Stimulated activated CD4-positive, alpha-beta T cell treated with anti-CD3 and anti-CD28 coated beads, Interleukin-1b, Interleukin-23, amount 100 ng/mL, for 1 hour (primary cell): ENCODE data around the gene PCED1B.
A peak's percentile ranks its signal among the peaks of the same experiment; 100 is the strongest.
"Not testable (repeated sequence)": the region's sequence is repeated elsewhere in the genome, so short reads cannot be mapped to it uniquely, and the experiment has no call there.

Experiments used
- DNase-seq, 2 donors: peaks; one replicate each; pipeline ENCODE4 v3.0.0-alpha.2; 2020; ENCODE audit warnings: low read depth in 2 of 2

PCED1B gene

GRCh38 chr12:47272412-47273190 is 193.2 kb downstream of the PCED1B start:
- DNase-seq = no peak

GRCh38 chr12:47273191-47273626 is 193.8 kb downstream of the PCED1B start:
- no peak for DNase-seq

- DNase-seq = no peak
Observed at GRCh38 chr12:47274760-47275159, 195.3 kb downstream of the PCED1B start.

DNA sequence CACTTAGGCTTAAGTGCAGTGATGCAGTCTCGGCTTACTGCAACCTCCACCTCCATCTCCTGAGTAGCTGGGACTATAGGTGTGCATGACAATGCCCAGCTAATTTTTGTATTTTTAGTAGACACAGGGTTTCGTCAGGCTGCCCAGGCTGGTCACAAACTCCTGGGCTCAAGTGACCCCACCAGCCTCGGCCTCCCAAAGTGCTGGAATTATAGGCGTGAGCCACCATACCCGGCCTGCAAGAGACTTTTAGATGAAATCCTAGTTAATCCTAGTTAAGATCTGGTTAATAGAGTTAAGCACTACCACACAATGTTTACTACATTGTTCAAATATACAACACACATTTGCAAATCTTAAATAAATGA is 196.8 kb downstream of the PCED1B start:
- DNase-seq = no peak

GRCh38 chr12:47276621-47277309 is 197.3 kb downstream of the PCED1B start:
- peak in 1 of 2 donors; percentile 22 for DNase-seq

DNA sequence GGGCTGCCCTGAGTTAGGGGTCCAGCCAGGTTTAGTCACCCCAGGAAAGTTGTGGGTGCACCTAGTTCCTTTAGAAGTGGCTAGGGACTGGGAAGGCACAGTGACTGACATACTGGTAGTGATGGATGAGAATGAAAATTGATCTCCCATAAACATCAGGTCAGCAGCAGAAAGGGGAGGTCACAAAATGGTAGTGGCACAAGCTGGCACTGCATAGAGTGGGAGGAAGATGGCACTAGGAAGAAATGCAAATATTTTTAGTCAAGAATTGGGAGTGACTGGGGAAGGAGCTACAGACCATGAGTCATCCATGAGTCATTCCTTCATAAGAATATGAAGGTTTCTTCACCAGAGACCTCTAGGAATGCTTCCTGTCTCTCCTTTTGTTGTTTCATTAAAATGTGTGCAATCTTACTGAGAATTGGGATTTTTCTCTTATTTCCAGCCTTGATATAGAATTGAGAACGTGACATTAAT is 198.6 kb downstream of the PCED1B start:
- no peak for DNase-seq

DNA sequence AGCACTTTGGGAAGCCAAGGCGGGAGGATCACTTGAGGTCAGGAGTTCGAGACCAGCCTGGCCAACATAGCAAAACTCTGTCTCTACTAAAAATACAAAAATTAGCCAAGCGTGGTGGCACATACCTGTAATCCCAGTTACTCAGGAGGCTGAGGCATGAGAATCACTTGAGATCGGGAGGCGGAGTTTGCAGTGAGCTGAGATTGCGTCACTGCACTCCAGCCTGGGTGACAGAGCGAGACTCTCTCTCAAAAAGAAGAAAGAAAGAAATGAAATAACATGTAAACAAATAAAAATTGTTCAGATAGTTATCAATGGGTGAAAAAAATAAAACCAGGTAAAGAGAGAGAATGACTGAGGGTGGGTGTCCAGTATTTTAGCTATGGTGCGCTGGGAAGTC is 200.3 kb downstream of the PCED1B start:
- DNase-seq = not testable (repeated sequence)

DNA sequence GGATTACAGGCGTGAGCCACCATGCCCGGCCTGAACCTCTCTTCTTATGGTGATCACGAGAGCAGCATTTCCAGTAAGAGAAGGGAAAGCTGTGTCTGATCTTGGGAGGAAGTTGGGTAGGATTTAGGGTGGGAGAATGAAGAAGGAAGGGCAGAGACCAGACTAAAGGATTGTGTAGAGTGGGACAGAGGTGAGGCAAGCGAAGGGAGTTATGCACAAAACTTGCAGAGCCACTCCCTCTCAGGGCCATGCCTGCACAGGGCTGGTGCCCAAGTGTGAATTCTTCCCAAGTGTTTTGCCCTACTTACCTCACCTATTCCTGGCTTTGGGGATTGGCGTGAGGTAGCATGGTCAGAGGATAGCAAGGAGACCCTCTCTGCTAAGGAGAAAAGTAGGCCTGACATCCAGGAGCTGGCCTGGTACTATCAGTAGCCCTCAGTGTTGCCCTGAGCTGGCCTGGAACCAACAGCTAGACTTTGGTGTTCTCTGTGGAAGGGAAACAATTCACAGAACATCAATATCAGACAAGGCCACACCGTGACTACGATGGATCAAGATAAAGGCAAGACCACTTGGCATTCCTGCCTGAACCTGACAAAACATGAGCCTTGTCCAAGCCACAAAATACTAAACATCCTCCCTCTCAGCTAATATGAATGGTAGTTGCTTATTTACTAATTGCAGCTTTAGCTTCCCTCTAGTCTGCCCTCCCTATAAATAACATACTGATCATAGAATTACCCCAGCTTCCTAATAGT is 201.3 kb downstream of the PCED1B start:
- no peak for DNase-seq

- DNase-seq = no peak
Observed at GRCh38 chr12:47281667-47282171, 202.3 kb downstream of the PCED1B start.

DNA sequence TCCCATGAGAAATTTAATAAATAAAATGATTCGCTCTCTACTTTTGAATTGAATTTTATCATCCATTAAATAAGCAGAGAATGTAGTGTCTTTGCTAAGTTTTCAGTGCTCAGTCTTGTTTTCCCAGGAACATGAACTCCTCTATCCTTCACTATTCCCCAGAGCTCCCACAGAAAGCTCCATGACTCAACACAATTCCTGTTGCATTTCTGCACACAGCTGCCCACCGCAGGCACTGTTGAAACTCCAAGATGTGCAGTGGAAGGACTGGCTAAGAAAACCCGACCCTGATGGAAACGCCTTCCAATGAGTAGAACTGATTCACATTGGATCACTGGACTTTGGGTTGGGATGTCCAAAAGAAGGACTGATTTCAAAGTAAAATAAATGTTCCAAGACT is 202.8 kb downstream of the PCED1B start:
- DNase-seq = no peak
